Kidney (tissue), 14 donors: ENCODE measurements around the gene SLC6A16. TPM values are rescaled to one million over a fixed set of nuclear protein-coding genes. Genes with fewer than 3 reads are reported as not detected.

ENCODE experiments used
- DNase-seq, 5 donors: peaks; one replicate each; pipeline ENCODE4 v3.0.0-alpha.2; 2013 to 2020
- FAIRE-seq: peaks from 2 replicates; lab custom pipeline; 2012; peaks lifted over from hg19 to GRCh38; lab: Jason Lieb, UNC
- H3K27ac ChIP-seq, 2 donors: one replicate each; pipeline ENCODE4 v1.7.0; 2013; ENCODE audit warnings: low read depth in 2 of 2, low read length in 2 of 2, inconsistent platforms in 1 of 2
- H3K27me3 ChIP-seq: one replicate; pipeline ENCODE4 v1.7.1; 2013; ENCODE audit warnings: low read length, inconsistent platforms; ENCODE audit not compliant: control insufficient read depth, insufficient read depth
- H3K36me3 ChIP-seq, 3 donors: one replicate each; pipeline versions ENCODE4 v1.7.0 to v1.7.1; 2013; ENCODE audit warnings: low read length in 3 of 3, control low read depth in 1 of 3, inconsistent platforms in 1 of 3; ENCODE audit not compliant: insufficient read depth in 3 of 3, control insufficient read depth in 2 of 3
- H3K4me1 ChIP-seq, 3 donors: one replicate each; pipeline versions ENCODE4 v1.7.0 to v1.7.1; 2013; ENCODE audit warnings: low read length in 3 of 3, inconsistent platforms in 1 of 3, low read depth in 1 of 3; ENCODE audit not compliant: control insufficient read depth in 2 of 3, insufficient read depth in 2 of 3
- H3K4me3 ChIP-seq, 3 donors: one replicate each; pipeline versions ENCODE4 v1.7.0 to v1.8.1; 2013; ENCODE audit warnings: low read length in 3 of 3, control low read depth in 1 of 3, inconsistent platforms in 1 of 3
- H3K9ac ChIP-seq, 3 donors: one replicate each; pipeline versions ENCODE4 v1.7.0 to v1.7.1; 2013; ENCODE audit warnings: low read length in 3 of 3, control low read depth in 1 of 3, inconsistent platforms in 1 of 3
- H3K9me3 ChIP-seq, 3 donors: one replicate each; pipeline versions ENCODE4 v1.7.0 to v1.7.1; 2013; ENCODE audit warnings: low read length in 3 of 3, control low read depth in 1 of 3, inconsistent platforms in 1 of 3; ENCODE audit not compliant: control insufficient read depth in 2 of 3, insufficient read depth in 1 of 3
- CTCF ChIP-seq: IDR thresholded peaks from 3 replicates; pipeline ENCODE4 v1.5.1; 2012; ENCODE audit warnings: mild to moderate bottlenecking, moderate library complexity, borderline replicate concordance; ENCODE audit not compliant: insufficient read depth; ENCODE audit errors: extremely low read depth
- intact Hi-C: fragments of 100-400 bp; cut with DNase I; formaldehyde crosslinking; loops from one replicate; pipeline ENCODE4 v1.11.1; 2022
- polyA plus RNA-seq: library from polyadenylated mRNA; stranded (reverse); fragments of 350-450 nt; fragmentation: Illumina TruSeq; extraction: RNeasy Lipid Tissue Mini Kit (QIAGEN cat#74804); gene quantifications from one replicate; pipeline ENCODE4 v1.2.3, GENCODE V29; 2014; ENCODE audit warnings: low read depth, low replicate concordance; ENCODE audit not compliant: insufficient read depth
- total RNA-seq: library from RNA; stranded (reverse); fragmentation: NEBNext Ultra II Directional; extraction: Animal tissue kit (Norgen Biotek cat#: 25700); gene quantifications from one replicate; pipeline ENCODE4 v1.2.1, GENCODE V29; 2021
- donor health status: control.
- donor health status: control.
- donor health status: control.
- donor health status: control.
- donor health status: control.
- donor health status: DM: yes; HTN: yes; CAD: no.
- donor health status: Normal renal cell carcinoma (clear cell type).

Gene SLC6A16
- total and polyA plus RNA-seq, 2 donors from 2014 or later = 1.5 to 3.7 TPM

DNA sequence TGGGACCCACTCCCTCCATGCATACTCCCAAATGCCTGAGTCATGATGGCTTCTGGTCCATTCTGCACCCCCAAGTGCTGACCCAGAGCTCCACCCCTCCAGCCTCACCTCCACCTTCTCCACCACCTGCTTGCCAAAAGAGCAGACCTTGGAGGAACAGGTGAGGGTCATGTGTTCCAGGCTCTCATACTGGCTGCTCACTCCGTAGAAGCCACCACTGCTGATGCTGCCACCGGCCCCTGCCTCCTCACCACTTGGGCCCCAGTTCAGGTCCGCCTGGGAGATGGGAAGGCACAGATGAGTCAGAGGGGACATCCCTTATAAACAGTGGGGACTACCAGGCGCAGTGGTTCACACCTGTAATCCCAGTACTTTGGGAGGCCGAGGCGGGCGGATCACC lies 18.1 kb upstream of the SLC6A16 start:
- Histone ChIP-seq H3K9me3 (no peaks in the 10 kb centered on the region), H3K9ac (no peak overlapping the region), H3K4me1 (peaks cover 0 to 14% (median 0%) of the 10 kb centered on the region in 3 donors), H3K36me3 (peaks cover 0 to 9% (median 6%) of the 10 kb centered on the region in 3 donors), H3K4me3 (no peak overlapping the region), H3K27me3 (no peaks in the 10 kb centered on the region), H3K27ac (no peak overlapping the region)
- FAIRE-seq (no peak), DNase-seq (peak in 1 of 5 donors; percentile 42)
- TF ChIP-seq CTCF = no peak
- intact Hi-C loops = no loop called here

GRCh38 chr19:49342291-49342721 lies 17.3 kb upstream of the SLC6A16 start:
- H3K4me1 ChIP-seq = peaks cover 0 to 14% (median 0%) of the 10 kb centered on the region in 3 donors
- DNase-seq (peak in 1 of 5 donors; percentile 31), FAIRE-seq (no peak)
- H3K36me3 ChIP-seq = peaks cover 0 to 7% (median 6%) of the 10 kb centered on the region in 3 donors
- no peaks in the 10 kb centered on the region for H3K27me3 ChIP-seq
- intact Hi-C loops = no loop called here
- H3K9ac ChIP-seq = no peak overlapping the region
- H3K4me3 ChIP-seq = no peak overlapping the region
- no peaks in the 10 kb centered on the region for H3K9me3 ChIP-seq
- no peak for TF ChIP-seq CTCF
- no peak overlapping the region for H3K27ac ChIP-seq

DNA sequence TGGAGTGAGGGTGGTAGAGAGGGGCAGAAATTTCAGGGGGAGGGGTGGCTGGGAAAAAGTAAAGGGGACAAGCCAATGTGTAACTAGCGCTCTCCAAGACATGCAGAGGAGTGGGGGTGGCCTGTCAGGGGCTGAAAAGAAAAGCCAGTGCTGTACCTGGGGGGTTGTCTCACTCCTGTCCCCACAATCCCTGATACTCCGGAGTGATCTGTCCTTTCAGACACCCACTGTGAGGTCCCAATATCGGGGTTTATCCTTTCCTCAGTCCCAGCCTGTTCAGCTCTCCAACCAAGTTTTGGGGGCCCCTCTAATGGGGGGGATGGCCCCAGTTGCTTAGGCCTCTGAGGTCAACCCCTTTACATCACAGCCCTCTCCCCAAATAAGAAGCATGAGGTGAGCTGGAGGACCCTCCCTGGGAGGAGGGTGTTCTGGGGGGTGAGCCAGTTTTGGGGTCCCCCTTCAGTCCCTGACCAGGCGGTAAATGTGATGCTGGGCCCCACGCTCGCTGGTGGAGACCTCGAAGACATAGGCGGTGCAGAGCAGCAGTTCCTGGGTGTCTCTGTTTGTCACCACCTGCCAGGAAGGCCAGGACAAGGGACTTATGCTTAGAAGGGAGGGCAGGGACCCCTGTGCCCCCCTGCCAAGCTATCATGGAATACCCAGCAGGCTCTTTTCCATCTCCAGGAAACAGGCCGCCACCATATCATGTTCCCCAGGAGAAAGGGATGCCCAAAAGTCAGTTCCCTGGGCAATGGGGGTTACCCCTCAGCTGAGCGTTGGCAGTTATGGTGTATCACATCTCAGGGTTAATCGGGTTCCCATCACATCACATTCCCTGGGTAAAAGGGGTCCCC lies 16.1 kb upstream of the SLC6A16 start:
- FAIRE-seq = no peak
- H3K36me3 ChIP-seq = peaks cover 0 to 6% (median 4%) of the 10 kb centered on the region in 3 donors

More for the DNA sequence above, 16.1 kb upstream of the SLC6A16 start:
- no peak for TF ChIP-seq CTCF
- intact Hi-C loops = no loop called here
- H3K4me1 ChIP-seq = peaks cover 0 to 14% (median 0%) of the 10 kb centered on the region in 3 donors
- no peaks in the 10 kb centered on the region for H3K9me3 ChIP-seq
- H3K9ac ChIP-seq = no peak overlapping the region
- no peak overlapping the region for H3K4me3 ChIP-seq
- peak in 1 of 5 donors; percentile 62 for DNase-seq
- no peaks in the 10 kb centered on the region for H3K27me3 ChIP-seq
- H3K27ac ChIP-seq = peak overlapping the region; percentile 96 to 97
